Activated naive CD4-positive, alpha-beta T cell treated with anti-CD3 and anti-CD28 coated beads, Interleukin-2, amount 50 U/mL, for 16 hours (primary cell): ENCODE results near the gene PLEKHH3.
A peak's percentile ranks its signal among the peaks of the same experiment; 100 is the strongest.

Experiments used
- DNase-seq: peaks from one replicate; pipeline ENCODE4 v3.0.0-alpha.2; 2020

PLEKHH3 gene

GRCh38 chr17:42686520-42687128 is 9.8 kb upstream of the PLEKHH3 start:
- DNase-seq, result no peak

GRCh38 chr17:42685831-42686230 is 9.0 kb upstream of the PLEKHH3 start:
- DNase-seq, result no peak

GRCh38 chr17:42684929-42685556 is 8.2 kb upstream of the PLEKHH3 start:
- DNase-seq, result no peak

GRCh38 chr17:42683407-42684034 is 6.7 kb upstream of the PLEKHH3 start:
- no peak for DNase-seq

- DNase-seq, result no peak
These were observed 6.1 kb upstream of the PLEKHH3 start for GRCh38 chr17:42682722-42683403.

GRCh38 chr17:42681976-42682721 is 5.4 kb upstream of the PLEKHH3 start, which contains the start of gene CNTNAP1:
TSS of gene CNTNAP1 (plus strand) at chr17:42682531. CDS start at chr17:42682830, 299 bp downstream.
- DNase-seq, result no peak

- no peak for DNase-seq
These were observed 3.6 kb upstream of the PLEKHH3 start for GRCh38 chr17:42680331-42680808.

- DNase-seq, result peak; percentile 77
These were observed 2.9 kb upstream of the PLEKHH3 start for GRCh38 chr17:42679492-42680330.

GRCh38 chr17:42678951-42679491 is 2.2 kb upstream of the PLEKHH3 start:
- peak; percentile 48 for DNase-seq

- DNase-seq, result peak; percentile 82
These were observed 1.4 kb upstream of the PLEKHH3 start for GRCh38 chr17:42677921-42678781.

GRCh38 chr17:42677012-42677857 is 441 bp upstream of the PLEKHH3 start:
- DNase-seq, result peak; percentile 99

GRCh38 chr17:42675965-42676423 is 800 bp downstream of the PLEKHH3 start:
- DNase-seq, result no peak

- DNase-seq, result no peak
These were observed 1.3 kb downstream of the PLEKHH3 start for GRCh38 chr17:42675348-42675964.

GRCh38 chr17:42674755-42675347 is 1.9 kb downstream of the PLEKHH3 start:
- DNase-seq, result no peak

GRCh38 chr17:42673885-42674754 is 2.7 kb downstream of the PLEKHH3 start:
- DNase-seq, result no peak

- no peak for DNase-seq
These were observed 3.4 kb downstream of the PLEKHH3 start for GRCh38 chr17:42673266-42673884.

GRCh38 chr17:42672038-42672437 is 4.8 kb downstream of the PLEKHH3 start:
- no peak for DNase-seq
